GM04503 (cell line): Measurements from ENCODE around the gene TIMP2.

Source experiments
- DNase-seq: peaks from one replicate; pipeline ENCODE4 v3.0.0-alpha.2; 2012; ENCODE audit warnings: low read depth

TIMP2 gene

DNA sequence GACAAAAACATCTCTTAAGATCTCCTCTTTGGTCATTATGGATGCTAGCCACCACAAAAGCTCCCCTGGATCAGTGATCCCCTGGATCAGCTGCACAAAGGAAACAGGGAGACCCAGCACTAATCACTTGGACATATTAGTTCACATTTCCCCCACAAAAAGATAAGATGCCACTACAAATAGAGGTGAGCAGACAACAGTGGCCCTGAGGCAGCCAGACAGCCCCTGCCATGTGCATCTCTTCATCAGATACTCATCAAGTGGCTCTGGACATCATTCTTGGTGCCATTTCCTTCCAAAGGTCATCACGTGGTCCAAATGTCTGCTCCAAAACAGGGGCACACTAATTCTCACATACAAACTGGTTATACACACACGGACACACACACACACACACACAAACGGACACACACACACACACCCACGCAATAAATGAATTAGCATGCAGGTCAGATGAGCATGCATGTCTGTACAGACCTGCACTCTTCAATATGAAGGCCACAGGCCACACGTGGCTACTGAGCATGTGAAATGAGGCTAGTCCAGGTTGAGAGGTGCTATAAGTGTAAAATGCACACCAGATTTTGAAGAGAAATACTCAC lies 88.7 kb downstream of the TIMP2 start:
- DNase-seq = no peak

GRCh38 chr17:78834571-78834970 lies 90.6 kb downstream of the TIMP2 start:
- DNase-seq = no peak

GRCh38 chr17:78832541-78832810 lies 92.7 kb downstream of the TIMP2 start:
- no peak for DNase-seq

GRCh38 chr17:78831688-78832540 lies 93.3 kb downstream of the TIMP2 start:
- DNase-seq = no peak

DNA sequence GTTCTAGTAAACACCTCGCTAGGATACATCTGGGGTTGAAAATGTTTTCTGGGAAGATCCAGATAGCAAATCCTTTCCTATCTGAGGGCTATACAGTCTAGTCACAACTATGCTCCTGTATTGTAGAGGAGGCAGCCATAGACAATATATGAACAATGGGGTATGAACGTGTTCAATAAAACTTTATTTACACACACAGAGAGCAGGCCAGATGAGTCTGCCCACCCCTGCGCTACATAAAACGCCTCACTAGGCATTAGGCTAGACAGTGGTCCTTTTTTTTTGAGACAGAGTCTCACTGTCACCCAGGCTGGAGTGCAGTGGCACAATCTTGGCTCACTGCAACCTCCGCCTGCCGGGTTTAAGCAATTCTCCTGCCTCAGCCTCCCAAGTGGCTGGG lies 95.7 kb downstream of the TIMP2 start:
- no peak for DNase-seq

GRCh38 chr17:78828470-78829185 lies 96.6 kb downstream of the TIMP2 start:
- DNase-seq = no peak

DNA sequence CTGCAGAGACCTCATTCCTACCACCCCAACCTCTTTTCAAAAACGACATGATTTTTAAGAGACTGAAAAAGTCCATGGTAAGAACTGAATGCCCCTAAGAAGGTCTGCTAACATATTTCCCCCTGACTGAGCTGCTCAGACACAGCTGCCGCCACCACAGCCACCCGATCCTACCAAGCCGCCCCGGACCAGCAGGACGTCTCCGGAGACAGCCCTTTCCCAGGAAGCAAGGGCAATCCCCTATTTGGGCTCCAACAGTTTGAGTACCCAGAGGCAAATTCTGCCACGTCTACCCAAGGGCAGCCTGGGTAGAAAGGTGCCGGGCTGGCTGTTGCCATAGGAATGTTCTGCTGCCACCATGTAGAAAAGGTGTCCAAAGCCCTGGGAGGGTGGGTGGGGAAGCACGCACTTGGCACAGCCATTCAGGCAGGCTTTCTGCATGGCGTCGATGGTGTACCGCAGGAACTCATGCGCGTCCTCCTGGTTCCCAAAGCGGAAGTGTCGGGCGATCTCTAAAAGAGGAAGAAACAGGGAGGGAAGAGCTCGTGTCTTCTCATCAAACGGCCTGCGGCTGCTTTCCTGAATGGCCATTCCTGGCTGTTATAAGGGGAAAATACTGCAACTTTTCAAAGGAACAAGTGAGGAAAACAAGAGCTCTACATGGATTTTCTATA lies 98.2 kb downstream of the TIMP2 start:
- no peak for DNase-seq

DNA sequence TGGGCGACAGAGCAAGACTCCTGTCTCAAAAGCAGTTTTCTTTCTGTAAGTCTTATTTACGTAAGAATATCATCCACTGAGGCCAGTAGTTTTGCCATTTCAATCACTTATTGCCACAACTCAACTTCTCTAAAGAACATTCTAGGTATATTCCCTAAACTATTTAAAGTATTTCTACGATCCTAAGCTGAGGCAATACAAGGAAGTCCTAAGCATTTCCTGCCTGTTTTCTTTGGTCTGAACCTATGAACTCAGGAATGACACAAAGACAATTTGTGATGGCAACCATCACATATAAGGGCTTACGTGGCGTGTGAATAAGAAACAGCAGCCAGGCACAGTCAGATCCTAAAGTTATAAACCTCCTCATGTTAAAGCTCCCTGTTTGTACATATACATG lies 98.8 kb downstream of the TIMP2 start:
- DNase-seq = no peak

GRCh38 chr17:78825696-78826095 lies 99.5 kb downstream of the TIMP2 start:
- DNase-seq = no peak

DNA sequence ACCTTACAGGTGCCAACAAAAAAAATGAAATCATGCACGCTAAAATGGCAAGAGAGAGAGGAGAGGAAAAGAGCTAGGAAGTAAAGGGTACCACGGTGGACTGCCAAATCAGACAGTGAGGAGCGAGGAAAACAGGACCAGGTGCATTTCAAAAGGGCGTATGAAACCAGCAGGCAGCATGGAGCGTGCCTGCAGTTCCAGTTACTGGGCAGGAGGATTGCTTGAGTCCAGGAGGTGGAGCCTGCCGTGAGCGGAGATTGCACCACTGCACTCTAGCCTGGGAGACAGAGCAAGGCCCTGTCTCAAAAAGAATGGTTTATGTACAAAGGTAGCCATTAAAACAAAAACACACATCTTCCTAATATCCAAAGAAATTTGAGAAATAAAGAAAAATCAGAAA lies 100.9 kb downstream of the TIMP2 start:
- no peak for DNase-seq

DNA sequence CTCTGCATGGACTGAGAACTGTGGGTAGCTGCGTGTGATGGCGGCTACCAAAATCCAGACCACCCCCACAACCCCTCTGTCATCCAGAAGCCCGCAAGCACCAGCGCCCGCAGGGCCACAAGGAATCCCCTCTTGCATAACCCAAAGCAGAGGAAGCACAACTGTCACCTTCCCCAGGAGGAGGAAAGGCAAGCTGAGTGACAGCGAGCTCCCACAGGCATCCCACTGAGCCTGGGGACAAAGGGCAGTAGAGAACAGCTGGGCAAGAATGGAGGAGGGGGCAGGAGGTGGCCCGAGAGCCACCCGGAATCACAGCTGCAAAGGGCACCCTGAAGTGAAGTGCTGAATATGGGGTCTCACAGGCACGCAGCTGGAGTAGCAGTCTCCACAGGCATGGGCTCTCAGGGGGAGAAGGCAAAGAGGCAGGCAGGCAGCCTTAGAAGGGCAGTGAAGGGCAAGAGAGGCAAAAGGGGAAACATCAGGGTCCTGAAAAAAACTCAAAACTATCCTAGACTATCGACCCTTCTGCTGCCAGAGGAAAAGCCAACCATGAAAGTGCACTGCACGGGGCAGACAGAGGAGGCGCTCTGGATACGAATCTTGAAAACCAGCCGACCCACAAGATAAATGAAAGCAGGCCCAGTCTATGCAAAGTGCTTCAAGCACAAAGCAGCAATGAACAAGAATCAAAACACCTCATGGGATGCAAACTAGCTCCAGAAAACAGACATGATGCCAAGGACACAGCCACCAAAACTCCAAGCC lies 101.7 kb downstream of the TIMP2 start:
- no peak for DNase-seq

DNA sequence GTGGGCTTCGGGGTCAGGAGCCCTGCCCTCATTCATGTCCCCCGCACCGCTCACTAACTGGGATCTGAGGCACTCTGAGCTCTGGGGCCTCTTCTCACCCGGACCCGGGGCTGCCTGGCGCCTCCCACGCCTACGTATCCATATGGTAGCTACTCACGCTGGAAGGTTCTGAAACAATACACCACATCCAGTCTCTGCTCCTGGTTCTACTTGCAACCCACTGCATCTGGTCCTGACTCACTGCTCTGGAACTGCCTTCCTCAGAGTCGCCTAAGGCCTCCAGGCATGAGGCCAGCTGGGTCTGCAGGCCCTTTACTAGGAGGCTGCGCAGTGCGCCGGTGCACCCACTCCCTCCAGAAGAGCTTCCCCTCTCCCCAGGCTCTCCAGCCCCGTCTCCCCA lies 102.6 kb downstream of the TIMP2 start:
- DNase-seq = peak; percentile 82

- no peak for DNase-seq
Measured at GRCh38 chr17:78821961-78822360, 103.2 kb downstream of the TIMP2 start.

DNA sequence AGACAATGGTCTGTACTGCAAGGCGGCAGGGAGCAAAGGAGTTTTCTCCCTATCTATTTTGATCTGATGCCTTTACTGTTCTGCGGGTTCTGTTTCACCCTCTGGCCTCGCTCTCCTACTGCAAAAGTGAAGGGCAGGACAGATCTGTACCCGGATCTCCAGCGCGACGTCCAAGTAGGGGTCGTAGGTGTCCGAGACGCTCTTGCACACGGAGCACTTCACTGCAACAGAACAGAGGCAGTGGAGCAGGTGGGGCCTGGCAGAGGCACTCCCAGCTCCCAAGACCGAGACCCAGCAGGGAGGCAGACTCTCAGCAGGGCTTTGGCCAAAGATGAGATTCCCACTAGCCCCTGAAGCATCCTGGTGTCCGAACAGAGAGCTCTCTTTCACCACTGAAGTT lies 104.3 kb downstream of the TIMP2 start:
- no peak for DNase-seq

GRCh38 chr17:78819806-78820792 lies 105.1 kb downstream of the TIMP2 start:
- DNase-seq = no peak

DNA sequence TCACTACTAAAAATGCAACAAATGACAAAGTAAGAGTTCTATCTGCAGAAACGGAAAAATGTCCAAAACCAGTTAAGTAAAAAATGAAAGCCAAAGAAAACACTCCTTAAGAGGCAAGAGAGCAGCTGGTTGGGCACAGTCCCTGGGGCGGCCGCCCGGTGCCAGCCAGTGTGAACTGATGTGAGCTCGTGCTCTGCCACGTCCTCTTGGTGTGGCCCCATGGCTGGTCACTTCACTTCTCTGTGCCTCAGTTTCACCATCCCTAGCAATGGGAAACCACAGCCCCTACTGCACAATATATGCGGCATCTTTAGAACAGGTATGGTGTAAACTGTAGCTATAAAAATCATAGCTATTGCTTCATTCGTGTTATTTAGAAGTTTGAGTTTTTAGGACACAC lies 105.8 kb downstream of the TIMP2 start:
- no peak for DNase-seq

DNA sequence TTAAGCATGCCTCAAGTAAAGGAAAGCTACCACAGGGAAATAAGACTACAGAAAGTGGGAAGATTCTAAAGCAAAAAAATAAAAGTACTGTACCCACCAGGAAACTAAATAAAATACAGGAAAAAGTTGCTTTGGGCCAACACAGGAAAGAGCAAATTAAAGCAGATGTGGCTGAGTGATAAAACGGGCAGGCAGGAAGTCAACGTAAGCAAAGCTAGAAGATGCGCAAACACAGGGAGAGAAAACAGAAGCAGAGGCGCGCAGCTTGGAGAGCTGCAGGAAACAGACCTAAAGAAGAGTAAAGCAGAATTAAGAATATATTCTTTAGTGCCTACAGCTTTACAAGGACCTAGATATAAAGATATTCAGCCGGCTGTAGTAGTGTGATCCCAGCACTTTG lies 106.3 kb downstream of the TIMP2 start:
- DNase-seq = no peak

DNA sequence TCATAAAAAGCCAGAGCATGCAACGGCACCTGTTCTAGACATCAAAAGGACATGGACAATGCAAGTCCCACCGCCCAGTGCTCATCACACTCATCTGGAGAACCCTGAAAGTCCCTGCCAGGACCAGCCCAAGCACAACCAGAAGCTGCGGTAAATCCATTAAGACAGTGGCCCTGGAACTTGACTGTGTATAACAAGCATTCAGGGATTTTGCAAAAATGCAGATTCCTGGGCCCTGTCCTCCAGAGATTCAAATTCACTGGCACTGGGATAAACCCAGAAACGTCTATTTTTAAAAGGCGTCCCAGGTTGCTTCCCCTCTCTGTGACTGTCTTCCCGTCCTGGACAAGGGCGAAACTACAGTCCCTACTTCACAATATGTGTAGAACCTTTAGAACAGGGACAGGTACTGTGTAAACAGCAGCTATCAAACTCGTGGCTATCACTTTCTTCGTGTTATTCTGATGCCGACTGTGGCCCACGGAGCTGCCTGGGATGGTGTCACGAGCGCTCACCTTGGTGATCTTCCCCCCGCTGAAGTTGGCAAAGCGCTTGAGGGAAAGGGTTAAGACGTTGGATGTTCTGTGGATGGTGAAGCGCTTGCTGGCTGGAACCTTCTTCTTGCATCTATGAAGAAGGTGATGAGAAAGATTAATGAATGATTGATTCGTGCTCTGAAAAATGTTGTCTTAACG lies 106.9 kb downstream of the TIMP2 start:
- DNase-seq = no peak

GRCh38 chr17:78817123-78817522 lies 108.1 kb downstream of the TIMP2 start:
- DNase-seq = no peak

- DNase-seq = no peak
Measured at GRCh38 chr17:78815696-78816095, 109.5 kb downstream of the TIMP2 start.
